ENCODE measurements around the gene HGFAC. TPM values are rescaled to one million over a fixed set of nuclear protein-coding genes. Genes with fewer than 3 reads are reported as not detected.

The HGFAC gene
- total and polyA plus RNA-seq, 9 donors: 0.15 to 2.1 (median 0.53) TPM; not detected in 2

- intact Hi-C loops (cut with DNase I): no loop called here
- Histone ChIP-seq H3K4me3 (no peak overlapping the region), H3K27me3 (no peaks in the 10 kb centered on the region), H3K36me3 (no peaks in the 10 kb centered on the region), H3K27ac (no peak overlapping the region), H3K9me3 (no peaks in the 10 kb centered on the region), H3K4me1 (ENCODE audit: insufficient read depth) (no peaks in the 10 kb centered on the region)
- TF ChIP-seq POLR2A (IDR thresholded peaks at IDR 0.05) (no peak), EP300 (IDR thresholded peaks at IDR 0.05) (no peak), CTCF (IDR thresholded peaks at IDR 0.05) (no peak)
- DNase-seq: no peak
- WGBS, 3 donors: 88 to 93% (median 89%) methylated on average over 28 to 29 of the region's 29 CpGs
Observed at GRCh38 chr4:3422241-3422801, 19.4 kb upstream of the HGFAC start.

GRCh38 chr4:3422808-3423297 is 18.9 kb upstream of the HGFAC start:
- Histone ChIP-seq H3K36me3 (no peaks in the 10 kb centered on the region), H3K9me3 (no peaks in the 10 kb centered on the region), H3K4me3 (no peak overlapping the region), H3K4me1 (ENCODE audit: insufficient read depth) (no peaks in the 10 kb centered on the region), H3K27me3 (no peaks in the 10 kb centered on the region), H3K27ac (no peak overlapping the region)
- intact Hi-C loops (cut with DNase I): no loop called here
- no peak for DNase-seq
- WGBS, 3 donors: 90 to 94% (median 92%) methylated on average over 18 to 19 of the region's 19 CpGs
- TF ChIP-seq EP300 (IDR thresholded peaks at IDR 0.05) (no peak), POLR2A (IDR thresholded peaks at IDR 0.05) (no peak), CTCF (IDR thresholded peaks at IDR 0.05) (no peak)

- H3K27me3 ChIP-seq: no peaks in the 10 kb centered on the region
- WGBS, 3 donors: 94 to 98% (median 97%) methylated on average over 16 of the region's 16 CpGs
- no peak overlapping the region for H3K27ac ChIP-seq
- no peak for TF ChIP-seq CTCF (IDR thresholded peaks at IDR 0.05)
- TF ChIP-seq EP300 (IDR thresholded peaks at IDR 0.05): no peak
- TF ChIP-seq POLR2A (IDR thresholded peaks at IDR 0.05): no peak
- H3K4me1 ChIP-seq (ENCODE audit: insufficient read depth): no peaks in the 10 kb centered on the region
- no peaks in the 10 kb centered on the region for H3K9me3 ChIP-seq
- H3K36me3 ChIP-seq: no peaks in the 10 kb centered on the region
- no peak for DNase-seq
- intact Hi-C loops (cut with DNase I): no loop called here
- H3K4me3 ChIP-seq: no peak overlapping the region
Observed at GRCh38 chr4:3423406-3423805, 18.4 kb upstream of the HGFAC start.

GRCh38 chr4:3423952-3424351 is 17.8 kb upstream of the HGFAC start:
- H3K27ac ChIP-seq: no peak overlapping the region
- H3K27me3 ChIP-seq: no peaks in the 10 kb centered on the region
- TF ChIP-seq CTCF (IDR thresholded peaks at IDR 0.05) (no peak), EP300 (IDR thresholded peaks at IDR 0.05) (no peak), POLR2A (IDR thresholded peaks at IDR 0.05) (no peak)
- no peak for DNase-seq
- no peak overlapping the region for H3K4me3 ChIP-seq
- H3K9me3 ChIP-seq: no peaks in the 10 kb centered on the region
- no peaks in the 10 kb centered on the region for H3K4me1 ChIP-seq (ENCODE audit: insufficient read depth)
- intact Hi-C loops (cut with DNase I): no loop called here
- no peaks in the 10 kb centered on the region for H3K36me3 ChIP-seq
- WGBS, 3 donors: 95 to 96% (median 95%) methylated on average over 13 of the region's 13 CpGs

Data from ovary (tissue), 9 donors.